Measurements from ENCODE around the gene EBP. TPM values are rescaled to one million over a fixed set of nuclear protein-coding genes. Genes with fewer than 3 reads are reported as not detected.
A peak's percentile ranks its signal among the peaks of the same experiment; 100 is the strongest.

The EBP gene
- 10 to 100 TPM; 68.3 to 77.3 (median 70.3) TPM for polyA plus RNA-seq (ENCODE audit: insufficient read length in 3 of 3)

DNA sequence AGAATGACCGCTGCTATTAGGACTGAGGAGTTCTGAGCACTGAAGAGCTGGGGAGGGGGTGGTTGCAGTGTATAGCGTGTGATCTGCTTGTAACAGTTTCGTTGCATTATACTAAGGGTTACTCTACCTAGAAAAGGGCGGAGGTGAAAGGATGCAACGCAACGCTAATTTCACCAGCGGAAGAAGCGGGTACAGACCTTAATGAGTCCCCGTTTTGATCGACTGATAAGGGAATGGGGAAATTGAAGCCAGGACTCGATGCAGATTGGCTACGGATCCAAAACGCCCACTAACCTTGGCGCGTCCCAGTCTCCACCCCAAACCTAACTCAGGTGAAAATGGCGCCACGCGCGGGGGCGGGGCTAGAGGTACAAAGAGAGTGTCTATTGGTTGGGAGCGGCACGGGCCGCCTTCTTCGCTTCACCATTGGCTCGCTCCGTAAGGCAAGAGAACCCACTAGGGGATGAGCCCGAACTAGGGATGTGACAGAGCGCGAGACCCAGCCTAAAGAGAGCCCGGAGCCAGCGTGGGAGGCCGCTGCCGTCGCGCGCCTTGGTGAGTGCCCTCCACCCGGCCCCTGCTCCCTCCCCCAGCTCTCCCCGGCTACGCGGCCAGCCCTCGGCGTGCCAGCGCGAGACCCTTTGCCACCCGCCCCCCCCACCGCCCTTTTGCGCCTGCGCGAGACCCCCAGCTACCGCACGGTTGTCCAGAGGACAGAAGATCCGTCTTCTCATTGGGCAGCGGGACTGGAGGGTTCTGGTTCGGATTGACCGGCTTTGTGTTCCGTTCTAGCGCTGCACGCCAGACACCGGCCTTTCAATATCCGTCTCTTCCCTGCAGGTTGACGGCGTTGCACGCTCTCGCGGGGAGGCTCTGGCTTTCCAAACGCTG is at the start of gene EBP:
EBP (plus strand) TSS at position 456 of the 891 bp plus-strand sequence. CDS start 1,964 bp downstream, outside the sequence.
- DNase-seq (ENCODE audit: low read depth in 3 of 3, low spot score in 2 of 3) = peak; percentile 54 to 75 (median 65)

- DNase-seq (ENCODE audit: low read depth in 3 of 3, low spot score in 2 of 3) = no peak
Measured at GRCh38 chrX:48472225-48472624, 49.4 kb upstream of the EBP start.

DNA sequence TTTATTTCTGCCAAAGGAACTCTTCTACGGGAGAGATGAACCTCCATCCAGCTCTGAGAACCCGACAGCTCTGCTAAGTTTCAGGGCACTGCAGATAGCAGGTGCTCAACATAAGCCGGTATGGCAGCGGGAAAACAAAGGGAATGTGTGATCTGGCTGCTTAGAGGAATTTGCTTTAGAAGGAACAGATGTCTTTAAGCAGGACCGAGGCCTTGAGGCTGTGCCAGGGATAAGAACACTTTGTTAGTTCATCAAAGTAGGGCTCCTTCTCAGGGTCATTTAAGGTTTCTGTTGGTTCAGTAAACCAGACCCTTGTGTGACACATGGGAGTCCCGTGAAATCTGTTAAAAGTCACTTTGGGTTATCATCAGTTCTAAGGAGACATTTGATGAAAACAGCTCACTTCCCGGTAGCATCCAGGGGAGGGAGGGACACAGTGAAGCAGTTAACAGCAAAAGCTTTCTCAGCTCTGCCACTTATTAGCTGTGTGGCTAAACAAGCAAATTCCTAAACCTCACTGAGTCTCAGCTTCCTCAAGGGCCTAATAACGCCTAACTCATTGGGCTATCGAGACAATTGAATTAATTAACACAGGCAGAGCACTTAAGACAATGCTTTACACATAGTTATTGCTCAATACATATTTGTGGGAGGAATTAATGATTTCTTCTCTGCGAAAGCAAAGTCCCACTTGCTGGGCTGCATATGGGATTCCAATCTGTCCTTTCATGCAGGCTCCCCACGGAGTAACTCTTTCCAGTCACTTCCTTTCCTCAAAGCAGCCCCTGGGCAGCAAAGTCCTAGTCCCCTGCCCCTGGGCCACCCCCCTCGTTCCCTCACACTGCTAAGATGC is 48.5 kb upstream of the EBP start:
- no peak for DNase-seq (ENCODE audit: low read depth in 3 of 3, low spot score in 2 of 3)

GRCh38 chrX:48473704-48473990 is 48.0 kb upstream of the EBP start:
- DNase-seq (ENCODE audit: low read depth in 3 of 3, low spot score in 2 of 3) = no peak

GRCh38 chrX:48474127-48474526 is 47.5 kb upstream of the EBP start:
- no peak for DNase-seq (ENCODE audit: low read depth in 3 of 3, low spot score in 2 of 3)

DNA sequence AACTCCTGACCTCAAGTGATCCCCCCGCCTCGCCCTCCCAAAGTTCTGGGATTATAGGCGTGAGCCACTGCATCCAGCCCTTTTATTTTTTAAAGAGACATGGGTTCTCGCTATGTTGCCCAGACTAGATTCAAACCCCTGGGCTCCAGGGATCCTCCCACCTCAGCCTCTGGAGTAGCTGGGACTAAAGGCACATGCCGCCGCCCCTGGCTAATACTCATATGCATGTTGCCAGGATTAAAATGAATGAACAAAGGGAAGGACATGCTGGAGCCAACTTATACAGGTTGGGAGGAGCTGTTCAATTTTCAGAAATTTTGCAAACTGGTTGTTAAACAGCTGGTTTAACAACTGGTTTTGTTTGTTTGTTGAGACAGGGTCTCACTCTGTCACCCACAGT is 47.0 kb upstream of the EBP start:
- no peak for DNase-seq (ENCODE audit: low read depth in 3 of 3, low spot score in 2 of 3)

GRCh38 chrX:48475296-48475695 is 46.3 kb upstream of the EBP start:
- no peak for DNase-seq (ENCODE audit: low read depth in 3 of 3, low spot score in 2 of 3)

DNA sequence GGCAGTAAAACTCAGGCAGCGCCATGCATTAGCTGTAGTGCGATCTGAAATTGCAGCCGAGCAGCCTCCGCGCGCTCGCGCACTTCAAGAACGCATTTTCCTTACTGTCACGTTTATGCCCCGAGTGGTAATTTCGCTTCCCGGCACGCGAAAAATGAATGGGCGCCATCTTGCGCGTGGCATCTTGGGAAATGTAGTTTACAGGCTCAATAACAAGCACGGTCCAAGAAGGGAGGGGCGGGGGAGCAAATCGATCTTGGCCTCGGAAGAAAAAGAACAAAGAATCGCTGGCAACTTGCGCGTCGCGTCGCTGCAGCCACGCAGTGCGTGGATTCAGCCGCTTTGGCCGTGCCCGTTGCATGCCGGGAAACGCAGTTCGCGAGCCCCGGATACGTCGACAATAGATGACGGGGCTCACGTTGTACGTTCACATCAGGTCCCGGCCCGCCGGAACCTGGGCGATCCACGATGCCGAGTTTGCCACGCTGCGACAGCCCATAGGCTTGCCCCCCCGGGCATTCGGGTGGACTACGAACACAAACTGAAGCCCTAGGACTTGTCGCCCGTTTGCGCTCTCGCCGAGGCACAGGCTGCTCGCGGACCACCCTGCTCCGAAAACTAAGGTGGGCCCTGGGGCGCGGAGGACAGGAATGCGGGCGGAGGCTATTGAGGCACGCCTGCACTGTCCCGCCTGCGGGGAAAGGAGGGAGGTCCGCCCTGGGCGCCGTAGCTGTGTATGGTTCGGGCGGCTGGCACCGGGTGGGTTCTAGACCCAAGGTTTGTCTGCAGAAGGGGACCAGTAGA is 45.6 kb upstream of the EBP start, which contains the start of gene FTSJ1:
FTSJ1 (plus strand) TSS at position 426 of the 804 bp plus-strand sequence. CDS start 1,849 bp downstream, outside the sequence.
- DNase-seq (ENCODE audit: low read depth in 3 of 3, low spot score in 2 of 3) = peak in 2 of 3 donors; percentile 58 to 61

GRCh38 chrX:48476919-48477318 is 44.7 kb upstream of the EBP start:
- DNase-seq (ENCODE audit: low read depth in 3 of 3, low spot score in 2 of 3) = no peak

DNA sequence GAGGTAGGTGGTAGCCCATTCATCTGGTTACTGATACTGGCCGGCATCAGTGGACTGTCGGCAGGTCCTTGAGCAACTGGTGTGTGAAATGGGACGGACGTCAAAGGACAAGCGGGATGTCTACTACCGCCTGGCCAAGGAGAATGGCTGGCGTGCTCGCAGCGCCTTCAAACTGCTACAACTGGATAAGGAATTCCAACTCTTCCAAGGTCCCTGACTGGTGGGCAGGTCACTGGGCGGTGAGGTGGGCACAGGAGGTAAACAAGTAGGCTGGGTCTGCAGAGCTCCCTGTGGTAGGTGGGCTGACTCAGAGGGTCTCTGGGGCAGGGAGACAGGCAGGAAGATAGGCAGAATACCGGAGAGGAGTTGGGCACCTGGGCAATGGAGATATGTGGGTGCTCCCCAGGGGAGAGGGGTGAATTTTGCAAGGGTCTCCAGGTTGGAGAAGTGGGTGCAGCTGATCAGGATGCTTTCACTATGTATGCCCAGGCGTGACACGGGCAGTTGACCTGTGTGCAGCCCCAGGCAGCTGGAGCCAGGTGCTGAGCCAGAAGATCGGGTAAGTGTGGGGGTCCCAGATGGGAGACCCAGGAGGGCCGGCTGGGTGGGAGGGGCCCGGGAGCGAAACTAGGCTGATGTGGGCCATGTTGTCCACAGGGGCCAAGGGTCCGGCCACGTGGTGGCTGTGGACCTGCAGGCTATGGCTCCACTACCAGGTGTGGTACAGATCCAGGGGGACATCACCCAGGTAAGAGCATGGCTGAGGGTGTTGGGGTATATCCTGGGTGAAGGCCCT is 43.5 kb upstream of the EBP start:
- DNase-seq (ENCODE audit: low read depth in 3 of 3, low spot score in 2 of 3) = no peak

GRCh38 chrX:48478806-48479205 is 42.8 kb upstream of the EBP start:
- no peak for DNase-seq (ENCODE audit: low read depth in 3 of 3, low spot score in 2 of 3)

GRCh38 chrX:48480142-48480541 is 41.5 kb upstream of the EBP start:
- no peak for DNase-seq (ENCODE audit: low read depth in 3 of 3, low spot score in 2 of 3)

DNA sequence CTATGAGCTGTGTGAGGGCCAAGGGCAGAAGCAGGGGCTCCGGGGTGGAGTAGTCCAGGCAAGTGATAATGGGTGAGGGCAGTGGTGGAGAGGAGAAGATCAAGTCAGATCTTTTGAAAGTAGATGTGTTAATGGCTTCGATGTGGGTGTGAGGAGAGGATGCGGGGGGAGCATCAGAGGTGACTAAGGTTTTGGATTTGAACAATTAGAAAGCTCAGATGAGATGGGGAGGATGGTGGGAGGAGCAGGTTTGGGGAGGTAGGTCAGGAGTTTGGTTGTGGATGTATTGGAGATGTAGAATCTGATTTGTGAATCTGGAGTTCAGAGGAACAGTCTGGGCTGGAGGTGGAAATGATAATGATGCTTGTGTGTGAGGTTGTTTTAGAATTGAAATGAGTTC is 41.0 kb upstream of the EBP start:
- DNase-seq (ENCODE audit: low read depth in 3 of 3, low spot score in 2 of 3) = no peak

- no peak for DNase-seq (ENCODE audit: low read depth in 3 of 3, low spot score in 2 of 3)
Measured at GRCh38 chrX:48482526-48482925, 39.1 kb upstream of the EBP start.

DNA sequence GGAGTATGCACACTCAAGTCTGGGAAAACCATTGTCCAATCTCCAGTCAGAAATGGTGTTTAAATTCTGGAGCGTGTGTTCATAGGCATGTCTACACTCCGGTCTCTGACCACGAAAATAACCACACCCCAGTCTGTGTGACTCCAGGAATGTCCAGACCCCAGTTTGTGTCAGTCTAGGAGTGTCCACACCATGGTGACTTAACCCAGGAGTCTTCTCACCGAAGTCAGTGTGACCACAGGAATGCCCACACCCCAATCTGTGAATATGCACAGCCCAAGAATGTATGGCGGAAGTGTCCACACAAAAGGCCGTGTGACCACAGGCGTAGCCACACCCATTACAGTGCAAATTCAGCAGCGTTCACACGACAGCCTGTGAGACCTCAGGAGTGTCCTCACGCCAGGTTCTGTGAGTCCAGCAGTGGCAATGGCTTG is 34.2 kb upstream of the EBP start:
- no peak for DNase-seq (ENCODE audit: low read depth in 3 of 3, low spot score in 2 of 3)

DNA sequence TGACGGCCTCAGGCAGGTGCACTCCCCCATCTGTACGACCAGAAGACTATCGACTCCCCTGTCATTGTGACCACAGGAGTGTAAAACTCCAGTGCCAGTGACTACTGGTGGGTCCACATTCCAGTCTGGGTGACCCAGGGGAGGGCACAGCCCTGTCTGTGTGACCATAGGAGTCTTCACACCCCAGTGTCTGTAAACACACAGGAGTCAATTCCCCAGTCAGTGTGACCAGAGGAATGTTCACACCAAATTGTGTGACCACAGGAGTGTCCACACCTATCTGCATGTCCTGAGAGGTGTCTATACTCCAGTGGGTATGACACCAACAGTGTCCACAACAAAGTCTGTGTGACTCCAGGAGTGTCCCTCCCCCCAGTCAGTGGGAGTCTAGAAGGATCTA is 33.6 kb upstream of the EBP start:
- DNase-seq (ENCODE audit: low read depth in 3 of 3, low spot score in 2 of 3) = no peak

- DNase-seq (ENCODE audit: low read depth in 3 of 3, low spot score in 2 of 3) = no peak
Measured at GRCh38 chrX:48489296-48489695, 32.3 kb upstream of the EBP start.

- DNase-seq (ENCODE audit: low read depth in 3 of 3, low spot score in 2 of 3) = no peak
Measured at GRCh38 chrX:48489892-48490291, 31.7 kb upstream of the EBP start.

- DNase-seq (ENCODE audit: low read depth in 3 of 3, low spot score in 2 of 3) = no peak
Measured at GRCh38 chrX:48490661-48491060, 30.9 kb upstream of the EBP start.

DNA sequence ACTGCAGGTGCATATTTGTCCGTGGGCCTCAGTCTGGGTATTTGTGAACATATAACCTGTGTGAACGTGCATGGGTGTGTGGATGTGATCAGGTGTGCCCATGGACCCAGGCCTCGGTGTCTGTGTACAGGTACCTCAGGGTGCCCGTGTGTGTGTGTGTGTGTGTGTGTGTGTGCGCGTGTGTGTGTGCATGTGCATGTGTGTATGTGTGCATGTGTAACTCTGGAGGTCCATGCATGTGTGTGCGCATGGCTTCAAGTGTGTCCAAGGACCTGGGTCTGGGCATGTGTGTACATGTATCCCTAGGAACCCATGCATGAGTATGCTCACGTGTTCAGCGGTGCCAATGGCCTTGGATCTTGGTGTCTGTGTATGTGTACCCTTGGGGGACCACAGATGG is 29.8 kb upstream of the EBP start:
- DNase-seq (ENCODE audit: low read depth in 3 of 3, low spot score in 2 of 3) = no peak
